Measurements from ENCODE around the gene COL2A1.

Gene COL2A1

DNA sequence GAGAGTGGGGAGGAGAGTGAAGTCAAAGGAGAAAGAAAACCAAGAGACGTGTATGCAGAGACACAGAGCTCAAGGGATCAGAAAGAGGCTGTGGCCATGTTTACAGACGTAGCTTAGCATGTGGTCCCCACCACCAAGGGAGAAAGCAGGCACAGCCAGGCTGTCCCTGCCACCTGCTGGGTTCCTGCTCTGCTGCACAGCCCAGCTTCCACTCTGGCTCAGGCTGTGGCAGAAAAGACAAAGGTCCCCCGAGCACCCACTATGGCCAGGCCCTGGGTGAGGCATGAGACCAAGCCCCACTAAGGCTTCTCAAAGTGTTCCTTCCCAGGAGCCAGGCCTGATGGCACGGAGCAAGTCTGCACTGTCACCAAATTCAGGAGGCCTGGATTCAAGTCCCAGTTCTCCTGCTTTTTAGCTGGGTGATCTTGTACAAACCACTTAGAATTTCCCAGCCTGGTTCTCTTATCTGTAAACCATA lies 25.9 kb upstream of the COL2A1 start:
- DNase-seq (ENCODE audit: low read depth in 2 of 2), result no peak

DNA sequence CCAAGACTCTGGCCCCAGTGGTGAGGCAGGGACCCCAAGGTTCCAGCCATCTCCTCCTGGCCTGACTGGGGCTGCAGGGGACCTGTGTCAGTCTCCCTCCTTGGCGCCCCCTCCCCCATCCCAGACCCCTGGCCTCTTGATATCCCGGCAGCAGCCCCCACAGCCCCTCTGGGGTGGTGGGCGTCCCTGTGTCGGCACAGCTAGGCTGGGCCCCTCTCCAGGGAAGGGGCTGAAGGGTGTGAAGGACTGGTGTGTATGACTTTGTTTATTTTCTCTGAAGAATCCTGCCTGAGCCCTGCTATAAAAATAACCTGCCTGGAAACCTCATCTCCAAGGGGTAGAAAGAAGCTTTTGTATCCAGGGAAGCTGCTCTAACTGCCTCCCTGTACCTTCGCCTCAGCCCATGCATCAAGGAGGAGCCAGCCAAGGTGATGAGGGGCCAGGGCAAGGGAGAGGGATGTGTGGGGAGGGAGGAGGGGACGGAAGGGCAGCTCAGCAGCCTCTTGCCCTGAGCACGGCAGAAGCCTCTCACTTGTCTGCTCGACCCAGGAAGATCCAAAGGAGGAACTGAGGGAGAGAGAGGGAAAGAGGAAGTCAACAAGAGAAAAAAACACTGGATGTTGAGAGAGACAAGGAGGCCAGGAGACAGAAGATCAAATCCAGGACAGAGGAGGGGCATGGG lies 25.4 kb upstream of the COL2A1 start:
- DNase-seq (ENCODE audit: low read depth in 2 of 2), result no peak

DNA sequence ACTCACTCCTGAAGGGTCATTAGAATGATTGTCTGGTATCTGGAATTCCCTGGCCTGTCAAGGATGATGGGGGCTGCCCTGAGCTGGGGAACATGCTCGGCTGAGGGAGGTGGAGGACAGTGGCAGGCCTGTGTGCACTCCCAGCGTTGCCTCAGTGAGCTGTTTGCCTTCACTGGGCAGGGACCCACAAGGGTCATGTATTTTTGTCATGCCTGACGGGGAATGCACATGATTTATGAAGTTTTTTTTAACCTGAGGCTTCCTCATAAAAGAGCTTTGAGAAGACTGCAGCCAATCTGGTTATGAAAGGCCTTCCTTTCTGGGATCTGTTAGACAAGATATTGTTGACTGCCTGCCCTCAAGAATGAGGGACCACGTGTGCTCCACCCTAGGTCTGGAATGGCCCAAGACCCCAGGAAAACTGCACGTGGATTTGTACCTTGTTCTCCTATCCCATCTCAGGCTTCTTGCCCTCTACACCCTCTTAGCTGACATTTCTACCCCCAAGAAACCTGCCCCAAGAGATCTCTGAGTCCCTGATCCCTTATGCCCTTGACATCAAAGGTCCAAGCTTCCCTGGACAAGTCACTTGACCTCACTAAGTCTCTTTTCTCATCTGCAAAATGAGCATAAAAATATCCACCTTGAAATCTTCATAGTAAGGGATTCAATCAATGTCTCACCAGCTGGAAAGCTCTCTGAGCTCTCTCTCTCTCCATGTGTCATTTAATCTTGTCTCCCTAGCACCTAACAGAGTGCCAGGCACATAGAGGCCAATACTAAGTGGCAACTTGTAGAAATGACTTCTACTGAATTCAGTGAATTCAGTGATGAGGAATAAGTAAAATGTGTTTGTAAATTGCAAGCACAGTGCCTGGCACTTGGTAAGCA lies 24.5 kb upstream of the COL2A1 start:
- no peak for DNase-seq (ENCODE audit: low read depth in 2 of 2)

- DNase-seq (ENCODE audit: low read depth in 2 of 2), result no peak
These were observed 23.1 kb upstream of the COL2A1 start for GRCh38 chr12:48027183-48028002.

- DNase-seq (ENCODE audit: low read depth in 2 of 2), result no peak
These were observed 22.0 kb upstream of the COL2A1 start for GRCh38 chr12:48026060-48026827.

DNA sequence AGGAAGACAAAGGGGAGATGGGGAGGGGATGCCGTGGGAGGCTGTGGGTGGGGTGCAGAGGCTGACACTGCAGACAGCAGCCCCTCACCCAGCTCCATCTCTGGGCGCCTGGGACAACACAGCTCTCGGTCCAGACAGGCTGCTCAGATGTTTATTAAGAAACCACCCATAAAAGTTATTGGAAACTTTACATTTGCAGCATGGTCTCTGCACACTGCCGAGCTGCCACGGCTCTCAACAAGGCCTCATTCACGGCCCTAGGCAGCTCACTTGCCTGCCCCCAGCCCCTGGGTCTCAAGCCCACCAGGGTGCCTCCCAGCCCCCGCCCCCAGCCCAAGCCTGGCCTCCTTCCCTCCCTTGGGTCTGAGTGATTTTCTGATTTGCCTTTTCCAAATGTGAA lies 21.0 kb upstream of the COL2A1 start:
- no peak for DNase-seq (ENCODE audit: low read depth in 2 of 2)

DNA sequence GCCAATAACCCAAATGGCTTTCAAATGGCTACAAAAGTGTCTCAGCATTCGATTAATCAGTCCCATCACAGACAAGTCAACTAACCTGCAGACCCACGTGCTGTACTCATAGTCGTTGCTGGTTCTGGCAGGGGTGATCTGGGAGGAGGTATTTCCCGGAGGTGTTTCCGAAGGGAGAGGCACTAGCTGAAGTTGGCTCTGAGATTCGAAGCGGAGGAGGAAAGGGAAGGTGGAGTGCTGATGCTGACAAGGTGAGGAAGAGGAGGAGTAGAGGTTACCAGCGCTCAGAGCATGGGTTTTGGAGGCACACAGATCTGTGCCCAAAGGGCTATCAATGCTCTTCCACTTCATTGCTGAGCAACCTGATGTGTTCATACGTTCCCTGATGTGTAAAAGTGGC lies 20.5 kb upstream of the COL2A1 start:
- DNase-seq (ENCODE audit: low read depth in 2 of 2), result no peak

DNA sequence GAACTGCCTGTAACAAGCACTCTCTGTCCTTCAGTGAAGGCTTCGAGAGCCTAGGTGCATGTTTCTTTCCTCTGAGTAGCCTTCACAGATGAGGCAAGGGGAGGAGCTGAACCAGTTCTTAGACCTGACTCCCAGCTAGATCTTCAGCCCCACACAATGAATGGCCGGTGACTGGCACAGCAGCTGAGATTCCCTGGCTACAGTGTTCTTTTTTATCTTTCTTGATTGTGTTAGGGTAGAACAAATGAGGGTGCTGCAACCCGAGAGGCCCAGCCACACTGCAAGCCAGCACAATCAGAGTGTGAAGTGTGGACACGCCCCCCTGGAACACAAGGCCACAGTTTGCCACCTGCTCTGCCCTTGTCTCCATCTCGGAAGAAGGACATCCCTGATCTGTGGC lies 19.1 kb upstream of the COL2A1 start:
- no peak for DNase-seq (ENCODE audit: low read depth in 2 of 2)

- DNase-seq (ENCODE audit: low read depth in 2 of 2), result no peak
These were observed 18.6 kb upstream of the COL2A1 start for GRCh38 chr12:48022676-48023385.

GRCh38 chr12:48022180-48022521 lies 17.9 kb upstream of the COL2A1 start:
- no peak for DNase-seq (ENCODE audit: low read depth in 2 of 2)

GRCh38 chr12:48021485-48022179 lies 17.4 kb upstream of the COL2A1 start:
- DNase-seq (ENCODE audit: low read depth in 2 of 2), result no peak

DNA sequence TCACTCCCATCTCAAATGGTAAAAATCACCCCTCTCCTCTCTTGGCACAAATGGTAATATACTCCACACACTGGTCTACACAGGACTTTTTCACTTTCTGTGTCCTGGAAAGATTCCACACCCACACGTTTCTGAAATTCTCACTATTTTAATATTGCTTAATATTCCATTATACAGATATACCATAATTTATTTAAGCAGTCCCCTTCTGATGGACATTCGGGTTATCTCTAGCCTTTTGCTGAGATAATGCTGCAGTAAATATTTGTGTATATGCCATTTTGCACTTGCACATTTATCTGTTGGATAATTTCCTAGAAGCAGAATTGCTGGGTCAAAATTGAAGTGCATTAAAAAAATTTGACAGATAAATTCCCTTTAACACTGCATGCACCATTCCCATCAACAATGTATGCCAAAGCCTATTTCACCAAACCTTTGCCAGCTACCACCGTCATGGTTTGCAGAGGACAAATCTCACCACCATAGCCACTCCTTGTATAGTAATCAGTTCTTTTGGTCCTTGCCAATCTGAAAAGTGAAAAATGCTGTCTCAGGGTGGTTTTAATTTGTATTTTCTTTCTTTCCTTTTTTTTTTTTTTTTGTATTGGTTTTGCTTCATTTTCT lies 15.5 kb upstream of the COL2A1 start:
- no peak for DNase-seq (ENCODE audit: low read depth in 2 of 2)

DNA sequence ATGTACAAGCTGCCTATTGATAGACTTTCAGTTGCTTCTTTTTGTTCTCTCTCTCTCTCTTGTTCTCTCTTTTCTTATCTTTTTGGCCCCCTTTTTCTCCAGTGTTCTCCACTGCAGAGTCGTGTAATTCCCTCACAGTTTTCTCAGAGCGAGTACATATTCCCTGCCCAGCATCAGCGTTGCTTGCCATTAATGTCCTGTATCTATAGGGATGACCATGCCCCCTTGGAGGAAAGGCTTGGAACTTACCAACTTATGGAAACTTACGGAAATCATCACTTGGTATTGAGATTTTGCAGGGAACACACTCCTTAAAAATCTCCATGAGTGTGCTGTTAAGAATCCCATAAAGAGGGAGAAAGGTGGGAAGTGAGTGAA lies 14.3 kb upstream of the COL2A1 start:
- no peak for DNase-seq (ENCODE audit: low read depth in 2 of 2)

GRCh38 chr12:48017921-48018617 lies 13.8 kb upstream of the COL2A1 start:
- DNase-seq (ENCODE audit: low read depth in 2 of 2), result no peak

- no peak for DNase-seq (ENCODE audit: low read depth in 2 of 2)
These were observed 13.2 kb upstream of the COL2A1 start for GRCh38 chr12:48017496-48017895.

DNA sequence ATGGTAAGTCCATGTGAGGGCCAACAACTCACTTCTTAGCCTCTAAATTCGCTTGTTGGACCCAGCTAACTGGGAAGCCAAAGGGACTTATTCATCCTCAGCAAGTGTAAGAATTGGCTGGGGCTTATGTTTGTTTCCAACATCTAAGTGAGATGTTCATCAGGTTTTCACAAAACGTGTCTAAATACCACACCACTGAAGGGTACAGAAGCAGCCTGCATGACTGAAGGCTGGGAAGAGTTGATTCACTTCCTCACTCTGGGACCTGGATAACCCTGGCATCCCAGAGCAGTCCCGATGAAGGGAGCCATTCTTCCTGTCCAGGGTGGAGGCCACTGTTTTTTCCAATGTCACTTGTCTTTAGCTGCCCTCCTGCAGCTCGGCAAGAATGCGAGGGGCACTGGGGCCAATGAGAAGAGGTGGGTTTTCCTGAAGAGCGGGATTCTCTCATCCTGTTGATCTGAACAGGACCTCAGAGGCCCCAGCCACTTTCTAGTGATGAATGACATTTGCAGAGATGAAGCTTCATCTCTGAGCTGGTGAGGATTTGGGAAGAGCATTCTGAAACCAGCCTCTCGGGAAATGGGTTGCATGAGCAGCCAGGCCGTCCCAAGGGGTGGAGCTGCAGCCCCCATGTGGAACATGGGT lies 12.2 kb upstream of the COL2A1 start:
- DNase-seq (ENCODE audit: low read depth in 2 of 2), result no peak

DNA sequence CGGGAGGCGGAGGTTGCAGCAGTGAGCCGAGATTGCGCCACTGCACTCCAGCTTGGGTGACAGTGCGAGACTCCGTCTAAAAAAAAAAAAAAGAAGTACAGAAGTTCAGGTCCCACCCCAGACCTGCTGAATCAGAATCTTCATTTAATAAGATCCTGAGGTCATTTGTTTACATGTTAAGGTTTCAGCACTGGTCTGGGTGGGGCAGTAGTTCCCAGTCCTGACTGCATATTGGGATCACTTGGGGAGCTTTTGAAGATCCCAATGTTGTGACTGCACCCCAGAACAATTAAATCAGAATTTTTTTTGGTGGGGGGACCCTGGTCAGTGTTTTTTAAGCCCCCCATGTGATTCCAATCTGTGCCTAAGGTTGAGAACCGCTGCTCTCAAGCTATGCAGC lies 11.7 kb upstream of the COL2A1 start:
- no peak for DNase-seq (ENCODE audit: low read depth in 2 of 2)

DNA sequence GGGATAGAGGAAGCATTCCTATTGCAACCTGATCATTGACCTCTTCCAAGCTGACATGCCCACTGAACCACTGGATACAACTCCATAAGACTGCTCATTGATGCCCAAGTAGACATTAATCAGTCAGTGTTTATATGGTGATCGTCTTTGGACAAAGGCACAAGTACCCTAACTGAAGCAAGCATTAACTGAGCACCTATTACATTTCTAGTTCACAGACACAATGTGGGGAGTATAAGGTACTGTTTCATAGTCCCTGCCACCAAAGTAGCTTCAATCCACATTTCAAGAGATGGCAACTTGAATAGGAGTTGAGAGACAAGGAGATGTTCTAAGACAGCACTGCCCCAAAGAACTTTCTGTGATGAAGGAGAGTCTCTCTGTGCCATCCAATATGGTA lies 10.9 kb upstream of the COL2A1 start:
- no peak for DNase-seq (ENCODE audit: low read depth in 2 of 2)

DNA sequence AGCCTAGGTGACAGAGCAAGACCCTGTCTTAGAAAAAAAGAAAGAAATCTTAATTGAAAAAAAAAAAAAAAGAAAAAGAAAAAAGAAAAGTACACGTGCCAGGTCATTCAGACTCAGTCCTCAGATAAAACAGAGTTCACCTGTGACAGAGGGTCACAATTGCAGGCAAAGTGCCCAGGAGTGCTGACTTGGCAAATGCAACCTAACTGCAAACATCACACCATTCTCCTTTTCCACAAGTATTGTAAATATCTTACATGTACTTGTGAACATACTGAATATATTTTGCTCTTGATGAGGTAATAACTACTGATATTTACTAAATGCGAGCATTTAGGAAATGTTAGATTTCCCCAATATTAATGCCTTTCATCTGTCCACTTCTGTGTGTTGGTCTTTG lies 9.0 kb upstream of the COL2A1 start:
- no peak for DNase-seq (ENCODE audit: low read depth in 2 of 2)

All from stimulated activated CD4-positive, alpha-beta T cell treated with anti-CD3 and anti-CD28 coated beads, Interleukin-1b, Interleukin-23, amount 100 ng/mL, for 4 hours (primary cell).